Left lung (tissue), 10 donors: ENCODE measurements around the gene KDM1B. TPM values are rescaled to one million over a fixed set of nuclear protein-coding genes. Genes with fewer than 3 reads are reported as not detected.
A peak's percentile ranks its signal among the peaks of the same experiment; 100 is the strongest.

ENCODE experiments used
- ATAC-seq: fragments of 200-7000 bp; cut with Tn5 transposase; one replicate; pipeline ENCODE4 v1.9.1; 2020; ENCODE audit warnings: moderate library complexity
- DNase-seq, 4 donors: peaks; one replicate each; pipeline ENCODE4 v3.0.0-alpha.2; 2013 to 2020
- H3K27ac ChIP-seq, 2 donors: fragments of 200-600 bp; sonication (generic) in 1 of 2; one replicate each; pipeline versions ENCODE4 v1.5.0 to v1.8.0; 2020 to 2021
- H3K27me3 ChIP-seq, 2 donors: fragments of 200-600 bp; sonication (generic) in 1 of 2; one replicate each; pipeline versions ENCODE4 v1.5.0 to v1.8.0; 2020 to 2021
- H3K36me3 ChIP-seq, 2 donors: fragments of 200-600 bp; sonication (generic) in 1 of 2; one replicate each; pipeline versions ENCODE4 v1.5.0 to v1.8.0; 2020 to 2021
- H3K4me1 ChIP-seq, 2 donors: fragments of 200-600 bp; one replicate each; pipeline ENCODE4 v1.8.0; 2021
- H3K4me3 ChIP-seq, 2 donors: fragments of 200-600 bp; sonication (generic) in 1 of 2; one replicate each; pipeline versions ENCODE4 v1.5.0 to v1.8.0; 2020 to 2021; ENCODE audit warnings: mild to moderate bottlenecking in 1 of 2
- H3K9me3 ChIP-seq, 2 donors: fragments of 200-600 bp; sonication (generic) in 1 of 2; one replicate each; pipeline versions ENCODE4 v1.5.0 to v1.8.0; 2020 to 2021
- CTCF ChIP-seq, 2 donors: fragments of 200-600 bp; sonication (generic) in 1 of 2; IDR thresholded peaks; one replicate each; pipeline versions ENCODE4 v1.5.0 to v1.8.0; 2021; ENCODE audit warnings: antibody characterized with exemption in 2 of 2
- intact Hi-C, 2 donors: fragments of 100-400 bp; cut with DNase I; formaldehyde crosslinking; loops; one replicate each; pipeline versions ENCODE4 v1.11.2 to v1.14.2; 2022
- polyA plus RNA-seq, 6 donors: library from polyadenylated mRNA; unstranded; fragments of 120-200 nt; gene quantifications; one replicate each; pipeline ENCODE4 v1.2.1, GENCODE V29; 2013; ENCODE audit not compliant: insufficient read length in 6 of 6
- total RNA-seq, 2 donors: library from RNA; stranded (reverse); fragmentation: NEBNext Ultra II Directional; extraction: Animal tissue kit (Norgen Biotek cat#: 25700); gene quantifications; one replicate each; pipeline ENCODE4 v1.2.1, GENCODE V29; 2021
- donor health status: DM: no; HTN: yes; CAD: no.
- donor health status: DM: no; HTN: no; CAD: no.

Gene KDM1B
- total and polyA plus RNA-seq, 8 donors, result 20.3 to 25.1 (median 22.5) TPM

GRCh38 chr6:18155864-18156421 is 721 bp downstream of the KDM1B start:
- Histone ChIP-seq H3K4me3 (peak overlapping the region; percentile 88 to 93), H3K4me1 (peaks cover 13 to 30% of the 10 kb centered on the region in 2 donors), H3K27ac (peak overlapping the region; percentile 81 to 97), H3K27me3 (no peaks in the 10 kb centered on the region), H3K9me3 (no peaks in the 10 kb centered on the region), H3K36me3 (peaks cover 0 to 13% of the 10 kb centered on the region in 2 donors)
- ATAC-seq, result peak; percentile 58
- TF ChIP-seq CTCF (IDR thresholded peaks at IDR 0.05), result no peak
- intact Hi-C loops, result no loop called here
- DNase-seq, result peak; percentile 24 to 88 (median 77)

- Histone ChIP-seq H3K27me3 (no peaks in the 10 kb centered on the region), H3K9me3 (no peaks in the 10 kb centered on the region), H3K4me1 (peaks cover 0 to 8% of the 10 kb centered on the region in 2 donors), H3K4me3 (no peak overlapping the region), H3K27ac (peak overlapping the region in 1 of 2 donors; percentile 35), H3K36me3 (peaks cover 0 to 57% of the 10 kb centered on the region in 2 donors)
- DNase-seq (no peak), ATAC-seq (no peak)
- intact Hi-C loops, result no loop called here
- no peak for TF ChIP-seq CTCF (IDR thresholded peaks at IDR 0.05)
These were observed 5.7 kb downstream of the KDM1B start for GRCh38 chr6:18160911-18161310.

GRCh38 chr6:18161431-18161830 is 6.2 kb downstream of the KDM1B start:
- DNase-seq (no peak), ATAC-seq (no peak)

GRCh38 chr6:18162401-18162800 is 7.2 kb downstream of the KDM1B start:
- DNase-seq, result no peak
- Histone ChIP-seq H3K36me3 (peaks cover 0 to 71% of the 10 kb centered on the region in 2 donors), H3K4me3 (no peak overlapping the region), H3K27me3 (no peaks in the 10 kb centered on the region), H3K4me1 (peaks cover 0 to 12% of the 10 kb centered on the region in 2 donors), H3K27ac (no peak overlapping the region), H3K9me3 (no peaks in the 10 kb centered on the region)
- no peak for ATAC-seq
- intact Hi-C loops, result no loop called here
- TF ChIP-seq CTCF (IDR thresholded peaks at IDR 0.05), result no peak

More at GRCh38 chr6:18161431-18161830, 6.2 kb downstream of the KDM1B start:
- Histone ChIP-seq H3K27ac (peak overlapping the region in 1 of 2 donors; percentile 35), H3K36me3 (peaks cover 0 to 62% of the 10 kb centered on the region in 2 donors), H3K4me3 (no peak overlapping the region), H3K9me3 (no peaks in the 10 kb centered on the region), H3K4me1 (peaks cover 0 to 6% of the 10 kb centered on the region in 2 donors), H3K27me3 (no peaks in the 10 kb centered on the region)
- no peak for TF ChIP-seq CTCF (IDR thresholded peaks at IDR 0.05)
- intact Hi-C loops, result no loop called here

- no peaks in the 10 kb centered on the region for H3K27me3 ChIP-seq
- peak; percentile 47 for ATAC-seq
- H3K4me1 ChIP-seq, result peaks cover 0 to 17% of the 10 kb centered on the region in 2 donors
- H3K9me3 ChIP-seq, result peaks cover 0 to 5% of the 10 kb centered on the region in 2 donors
- no peak overlapping the region for H3K4me3 ChIP-seq
- intact Hi-C loops, result no loop called here
- peak overlapping the region in 1 of 2 donors; percentile 40 for H3K27ac ChIP-seq
- H3K36me3 ChIP-seq, result peaks cover 0 to 89% of the 10 kb centered on the region in 2 donors
- no peak for TF ChIP-seq CTCF (IDR thresholded peaks at IDR 0.05)
- DNase-seq, result no peak
These were observed 10.5 kb downstream of the KDM1B start for GRCh38 chr6:18165751-18166150.
